ENCODE results near the gene OR52E6. TPM values are rescaled to one million over a fixed set of nuclear protein-coding genes. Genes with fewer than 3 reads are reported as not detected.

Gene OR52E6
- total RNA-seq, 1 experiment from 2014 or later: not detected

DNA sequence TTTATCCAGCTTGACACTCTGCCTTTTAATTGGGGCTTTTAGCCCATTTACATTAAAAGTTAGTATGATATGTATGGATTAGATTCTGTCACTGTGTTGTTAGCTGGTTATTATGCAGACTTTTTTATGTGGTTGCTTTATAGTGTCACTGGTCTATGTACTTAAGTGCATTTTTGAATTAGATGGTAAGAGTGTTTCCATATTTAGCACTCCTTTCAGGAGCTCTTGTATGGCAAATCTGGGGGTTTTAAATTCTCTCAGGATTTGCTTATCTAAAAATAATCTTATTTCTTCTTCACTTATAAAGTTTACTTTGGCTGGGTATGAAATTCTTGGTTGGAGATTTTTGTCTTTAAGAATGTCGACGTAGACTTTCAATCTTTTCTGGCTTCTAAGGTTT, 4.0 kb downstream of the OR52E6 start:
- peaks cover 12% of the 10 kb centered on the region for H3K9me3 Mint-ChIP-seq
- DNase-seq (ENCODE audit: low spot score) (no peak), ATAC-seq (no peak)
- H3K4me1 Mint-ChIP-seq: no peaks in the 10 kb centered on the region
- H3K27ac Mint-ChIP-seq: no peak overlapping the region
- ChIA-PET CTCF (no interaction called here), POLR2A (no interaction called here)
- H3K36me3 Mint-ChIP-seq: no peaks in the 10 kb centered on the region
- no peak overlapping the region for H3K4me3 Mint-ChIP-seq
- H3K27me3 Mint-ChIP-seq (ENCODE audit: low read depth): no peaks in the 10 kb centered on the region
- TF ChIP-seq NFE2L1 (CRISPR knock-in tag; IDR thresholded peaks at IDR 0.05) (no peak), SP1 (CRISPR knock-in tag; conservative IDR thresholded peaks at IDR 0.05) (no peak), ZNF121 (CRISPR knock-in tag; IDR thresholded peaks at IDR 0.05) (no peak), JUN (CRISPR knock-in tag; IDR thresholded peaks at IDR 0.05) (no peak), TEAD4 (CRISPR knock-in tag; IDR thresholded peaks at IDR 0.05) (no peak), ZSCAN18 (CRISPR knock-in tag; IDR thresholded peaks at IDR 0.05) (no peak), ARID4B (CRISPR knock-in tag; IDR thresholded peaks at IDR 0.05; ENCODE audit: borderline replicate concordance) (no peak), NFYB (CRISPR knock-in tag; conservative IDR thresholded peaks at IDR 0.05; ENCODE audit: low read depth) (no peak), FOXJ3 (CRISPR knock-in tag; IDR thresholded peaks at IDR 0.05; ENCODE audit: borderline replicate concordance) (no peak), CREM (CRISPR knock-in tag; IDR thresholded peaks at IDR 0.05) (no peak), ZNF138 (CRISPR knock-in tag; conservative IDR thresholded peaks at IDR 0.05) (no peak), TCF7 (CRISPR knock-in tag; IDR thresholded peaks at IDR 0.05; ENCODE audit: low read depth) (no peak), TEAD1 (CRISPR knock-in tag; IDR thresholded peaks at IDR 0.05) (no peak), HMGA2 (CRISPR knock-in tag; IDR thresholded peaks at IDR 0.05) (no peak), STAT6 (CRISPR knock-in tag; conservative IDR thresholded peaks at IDR 0.05; ENCODE audit: low read depth) (no peak)
- TF ChIP-seq, protein P1, sequence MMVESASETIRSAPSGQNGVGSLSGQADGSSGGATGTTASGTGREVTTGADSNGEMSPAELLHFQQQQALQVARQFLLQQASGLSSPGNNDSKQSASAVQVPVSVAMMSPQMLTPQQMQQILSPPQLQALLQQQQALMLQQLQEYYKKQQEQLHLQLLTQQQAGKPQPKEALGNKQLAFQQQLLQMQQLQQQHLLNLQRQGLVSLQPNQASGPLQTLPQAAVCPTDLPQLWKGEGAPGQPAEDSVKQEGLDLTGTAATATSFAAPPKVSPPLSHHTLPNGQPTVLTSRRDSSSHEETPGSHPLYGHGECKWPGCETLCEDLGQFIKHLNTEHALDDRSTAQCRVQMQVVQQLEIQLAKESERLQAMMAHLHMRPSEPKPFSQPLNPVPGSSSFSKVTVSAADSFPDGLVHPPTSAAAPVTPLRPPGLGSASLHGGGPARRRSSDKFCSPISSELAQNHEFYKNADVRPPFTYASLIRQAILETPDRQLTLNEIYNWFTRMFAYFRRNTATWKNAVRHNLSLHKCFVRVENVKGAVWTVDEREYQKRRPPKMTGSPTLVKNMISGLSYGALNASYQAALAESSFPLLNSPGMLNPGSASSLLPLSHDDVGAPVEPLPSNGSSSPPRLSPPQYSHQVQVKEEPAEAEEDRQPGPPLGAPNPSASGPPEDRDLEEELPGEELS (CRISPR knock-in tag; IDR thresholded peaks at IDR 0.05): no peak
- TF ChIP-seq, protein P2, sequence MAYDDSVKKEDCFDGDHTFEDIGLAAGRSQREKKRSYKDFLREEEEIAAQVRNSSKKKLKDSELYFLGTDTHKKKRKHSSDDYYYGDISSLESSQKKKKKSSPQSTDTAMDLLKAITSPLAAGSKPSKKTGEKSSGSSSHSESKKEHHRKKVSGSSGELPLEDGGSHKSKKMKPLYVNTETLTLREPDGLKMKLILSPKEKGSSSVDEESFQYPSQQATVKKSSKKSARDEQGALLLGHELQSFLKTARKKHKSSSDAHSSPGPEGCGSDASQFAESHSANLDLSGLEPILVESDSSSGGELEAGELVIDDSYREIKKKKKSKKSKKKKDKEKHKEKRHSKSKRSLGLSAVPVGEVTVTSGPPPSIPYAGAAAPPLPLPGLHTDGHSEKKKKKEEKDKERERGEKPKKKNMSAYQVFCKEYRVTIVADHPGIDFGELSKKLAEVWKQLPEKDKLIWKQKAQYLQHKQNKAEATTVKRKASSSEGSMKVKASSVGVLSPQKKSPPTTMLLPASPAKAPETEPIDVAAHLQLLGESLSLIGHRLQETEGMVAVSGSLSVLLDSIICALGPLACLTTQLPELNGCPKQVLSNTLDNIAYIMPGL (CRISPR knock-in tag; IDR thresholded peaks at IDR 0.05): no peak
- TF ChIP-seq, protein P3, sequence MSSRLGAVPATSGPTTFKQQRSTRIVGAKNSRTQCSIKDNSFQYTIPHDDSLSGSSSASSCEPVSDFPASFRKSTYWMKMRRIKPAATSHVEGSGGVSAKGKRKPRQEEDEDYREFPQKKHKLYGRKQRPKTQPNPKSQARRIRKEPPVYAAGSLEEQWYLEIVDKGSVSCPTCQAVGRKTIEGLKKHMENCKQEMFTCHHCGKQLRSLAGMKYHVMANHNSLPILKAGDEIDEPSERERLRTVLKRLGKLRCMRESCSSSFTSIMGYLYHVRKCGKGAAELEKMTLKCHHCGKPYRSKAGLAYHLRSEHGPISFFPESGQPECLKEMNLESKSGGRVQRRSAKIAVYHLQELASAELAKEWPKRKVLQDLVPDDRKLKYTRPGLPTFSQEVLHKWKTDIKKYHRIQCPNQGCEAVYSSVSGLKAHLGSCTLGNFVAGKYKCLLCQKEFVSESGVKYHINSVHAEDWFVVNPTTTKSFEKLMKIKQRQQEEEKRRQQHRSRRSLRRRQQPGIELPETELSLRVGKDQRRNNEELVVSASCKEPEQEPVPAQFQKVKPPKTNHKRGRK (CRISPR knock-in tag; IDR thresholded peaks at IDR 0.05; ENCODE audit: borderline replicate concordance): no peak
- TF ChIP-seq, protein P4, sequence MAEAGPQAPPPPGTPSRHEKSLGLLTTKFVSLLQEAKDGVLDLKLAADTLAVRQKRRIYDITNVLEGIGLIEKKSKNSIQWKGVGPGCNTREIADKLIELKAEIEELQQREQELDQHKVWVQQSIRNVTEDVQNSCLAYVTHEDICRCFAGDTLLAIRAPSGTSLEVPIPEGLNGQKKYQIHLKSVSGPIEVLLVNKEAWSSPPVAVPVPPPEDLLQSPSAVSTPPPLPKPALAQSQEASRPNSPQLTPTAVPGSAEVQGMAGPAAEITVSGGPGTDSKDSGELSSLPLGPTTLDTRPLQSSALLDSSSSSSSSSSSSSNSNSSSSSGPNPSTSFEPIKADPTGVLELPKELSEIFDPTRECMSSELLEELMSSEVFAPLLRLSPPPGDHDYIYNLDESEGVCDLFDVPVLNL (CRISPR knock-in tag; IDR thresholded peaks at IDR 0.05; ENCODE audit: borderline replicate concordance, low read depth): no peak

Measured in WTC11 (cell line).